GM19099 (cell line): ENCODE data around the gene SPATA31E1.

Experiments used
- POLR2A ChIP-seq: IDR thresholded peaks from 3 replicates; pipeline ENCODE4 v1.6.1; 2011; ENCODE audit warnings: low read depth; ENCODE audit not compliant: insufficient read length; ENCODE audit errors: extremely low read depth

The SPATA31E1 gene

DNA sequence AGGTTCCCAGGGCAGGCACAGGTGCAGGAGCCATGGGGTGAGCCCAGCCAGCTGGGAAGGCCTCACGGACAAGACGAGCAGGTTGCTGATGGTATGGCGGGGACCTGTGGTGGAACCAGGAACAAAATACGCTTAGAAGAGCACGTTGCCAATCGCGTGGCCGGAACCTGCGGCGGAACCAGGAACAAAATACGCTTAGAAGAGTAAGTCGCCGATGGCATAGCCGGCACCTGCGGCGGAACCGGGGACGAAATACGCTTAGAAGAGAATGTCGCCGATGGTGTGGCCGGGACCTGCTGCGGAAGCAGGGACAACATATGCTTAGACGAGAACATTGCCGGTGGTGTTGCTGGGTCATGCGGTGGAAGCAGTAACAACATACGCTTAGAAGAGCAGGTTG is 23.5 kb upstream of the SPATA31E1 start:
- TF ChIP-seq POLR2A = no peak

DNA sequence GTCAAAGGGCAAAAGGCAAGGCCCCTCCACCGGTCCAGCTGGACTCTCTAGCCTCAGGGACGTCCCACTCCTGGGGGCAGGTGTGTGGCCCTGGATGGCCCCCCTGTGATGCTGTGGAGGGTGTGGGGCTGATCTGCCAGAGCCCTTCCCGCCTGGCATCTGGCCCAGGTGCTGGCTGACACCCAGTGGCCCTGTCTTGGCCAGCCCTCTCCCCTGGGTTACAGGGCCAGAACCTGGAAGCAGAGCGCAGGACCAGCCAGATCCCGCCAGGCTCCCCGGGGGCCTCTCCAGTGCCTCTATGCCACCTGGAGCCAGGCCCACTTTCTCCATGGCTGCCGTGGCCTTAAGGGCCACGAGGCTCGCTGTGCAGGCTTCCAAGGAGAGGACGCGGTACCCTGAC is 22.9 kb upstream of the SPATA31E1 start:
- TF ChIP-seq POLR2A = no peak

DNA sequence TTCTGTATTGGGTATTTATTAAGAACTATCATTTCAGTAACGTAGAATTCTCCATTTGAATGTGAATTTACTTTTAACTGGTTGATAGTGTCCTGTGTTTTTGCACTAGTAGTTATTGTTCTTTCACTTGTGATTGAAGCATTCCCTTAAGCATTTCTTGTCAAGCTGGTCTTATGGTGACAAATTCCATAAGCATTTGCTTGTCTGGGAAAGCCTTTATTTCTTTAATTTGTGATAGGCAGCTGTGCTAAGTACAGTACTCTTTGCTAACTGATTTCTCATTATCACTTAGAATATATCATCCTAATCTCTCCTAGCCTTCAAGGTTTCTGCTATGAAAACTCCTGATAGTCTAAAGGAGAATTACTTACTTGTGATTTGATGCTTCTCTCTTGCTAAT is 21.3 kb upstream of the SPATA31E1 start:
- no peak for TF ChIP-seq POLR2A

DNA sequence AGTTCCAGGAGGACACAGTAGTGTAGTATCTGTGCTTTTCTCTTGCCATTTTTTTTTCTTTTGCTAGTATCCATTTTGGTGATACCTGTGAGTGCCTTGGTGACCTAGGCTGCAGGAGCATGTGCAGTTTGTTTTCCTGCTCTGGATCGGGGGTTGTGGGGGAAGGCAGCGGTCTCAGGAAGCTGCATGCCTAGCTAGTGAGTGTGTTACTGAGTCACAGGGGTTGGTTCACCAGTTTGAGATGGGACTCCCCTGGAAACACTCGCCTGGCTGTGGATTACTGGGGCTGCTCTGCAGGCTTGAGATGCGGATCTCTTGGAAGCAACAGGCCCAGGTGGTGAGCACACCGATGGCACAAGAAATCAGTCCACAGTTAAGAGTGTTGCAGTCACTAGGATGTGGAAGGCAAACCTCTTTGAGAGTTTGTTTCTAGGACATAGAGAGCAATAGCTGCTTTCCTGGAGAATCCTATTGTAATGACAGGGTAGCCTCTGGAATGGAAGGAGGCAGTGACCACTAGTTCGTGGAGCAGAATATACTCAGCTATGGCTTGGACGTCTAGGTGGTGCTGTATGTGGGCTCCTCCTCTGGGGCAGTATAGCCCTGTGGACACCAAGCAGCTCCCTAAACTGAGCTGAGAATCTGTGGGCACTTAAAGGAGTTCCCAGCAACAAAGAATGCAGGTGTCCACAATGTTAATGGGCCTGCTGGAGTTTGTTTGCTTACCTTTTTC is 20.0 kb upstream of the SPATA31E1 start:
- no peak for TF ChIP-seq POLR2A

DNA sequence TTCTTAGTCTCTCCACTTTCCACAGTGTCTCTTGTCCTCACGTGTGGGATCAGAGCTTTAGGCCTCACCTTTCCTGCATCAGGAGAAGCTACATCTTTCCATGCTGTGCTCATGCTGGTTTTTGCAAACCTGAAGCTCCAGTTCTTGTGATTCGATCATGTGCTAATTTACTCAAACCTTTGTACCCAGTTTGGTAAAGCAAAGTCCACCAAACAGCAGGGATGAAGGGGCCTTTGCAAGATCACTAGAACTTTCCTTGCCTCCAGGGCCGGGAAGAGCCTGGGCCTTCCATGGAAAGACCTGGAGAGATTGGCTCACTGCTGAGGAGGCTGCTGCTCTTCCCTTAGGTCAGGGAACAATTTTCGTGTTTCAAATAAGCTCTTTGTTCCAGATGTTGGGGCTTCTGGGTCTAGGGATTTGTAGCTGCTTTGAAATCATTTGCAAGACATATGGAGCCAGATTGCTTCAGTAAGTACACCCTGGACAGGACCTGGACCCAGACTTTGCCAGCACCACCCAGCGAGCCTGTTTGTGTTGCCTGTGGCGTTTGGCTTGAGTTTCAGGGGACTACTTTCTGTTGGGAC is 18.7 kb upstream of the SPATA31E1 start:
- TF ChIP-seq POLR2A = no peak

DNA sequence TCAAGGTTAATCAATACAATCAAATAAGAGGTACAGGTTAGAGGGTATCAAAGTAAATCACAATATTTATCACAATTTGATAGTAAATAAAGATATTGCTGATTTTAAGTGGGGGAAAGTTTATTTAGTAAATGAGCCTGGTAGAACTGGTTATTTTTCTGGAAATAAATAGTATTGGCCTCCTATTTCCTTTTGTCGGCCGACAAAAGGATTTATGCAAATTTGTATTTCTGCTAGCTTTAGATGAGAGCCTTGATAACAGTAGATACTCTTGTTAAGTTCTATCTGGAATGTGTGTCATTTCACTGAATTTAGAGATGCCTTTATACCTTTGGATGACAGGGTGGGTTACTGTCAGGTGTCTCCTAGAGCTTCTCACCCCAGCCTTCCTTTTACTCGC is 17.8 kb upstream of the SPATA31E1 start:
- no peak for TF ChIP-seq POLR2A

DNA sequence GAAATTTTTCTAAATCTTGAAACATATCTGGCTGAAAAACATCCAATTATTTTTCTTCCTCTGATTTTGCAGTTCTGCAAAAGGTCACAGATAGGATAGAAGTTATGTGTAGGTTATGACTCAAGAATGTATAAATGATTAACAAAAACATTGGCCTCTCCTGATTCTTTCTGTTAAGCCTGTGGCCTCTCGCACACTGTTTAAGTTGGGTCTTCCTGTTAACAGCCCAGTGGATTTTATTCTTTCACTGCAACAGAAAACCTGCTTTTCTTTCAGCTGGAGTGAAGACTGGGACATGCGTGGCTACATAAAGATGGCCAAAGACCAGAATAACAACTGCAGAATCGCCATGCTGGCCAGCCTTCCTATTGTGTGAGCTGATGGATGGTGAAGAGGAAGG is 17.1 kb upstream of the SPATA31E1 start:
- no peak for TF ChIP-seq POLR2A

DNA sequence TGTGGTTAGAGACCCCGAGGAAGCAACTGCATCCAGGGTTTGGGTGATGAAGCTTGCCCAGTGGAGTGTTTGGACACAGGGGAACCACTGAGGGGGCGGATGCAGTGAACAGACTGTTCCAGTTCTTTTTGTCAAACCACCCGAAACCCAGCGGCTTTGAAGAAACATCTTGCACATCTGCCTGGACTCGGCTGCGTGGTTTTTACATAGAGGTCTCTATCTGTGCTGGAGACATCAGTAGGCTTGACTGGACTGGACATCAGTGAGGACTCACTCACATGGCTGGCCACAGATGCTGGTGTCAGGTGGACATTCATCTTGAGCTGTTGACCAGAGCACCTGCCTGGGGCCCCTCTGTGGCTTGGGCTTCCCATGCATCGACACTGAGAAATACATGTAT is 15.3 kb upstream of the SPATA31E1 start:
- TF ChIP-seq POLR2A = no peak

DNA sequence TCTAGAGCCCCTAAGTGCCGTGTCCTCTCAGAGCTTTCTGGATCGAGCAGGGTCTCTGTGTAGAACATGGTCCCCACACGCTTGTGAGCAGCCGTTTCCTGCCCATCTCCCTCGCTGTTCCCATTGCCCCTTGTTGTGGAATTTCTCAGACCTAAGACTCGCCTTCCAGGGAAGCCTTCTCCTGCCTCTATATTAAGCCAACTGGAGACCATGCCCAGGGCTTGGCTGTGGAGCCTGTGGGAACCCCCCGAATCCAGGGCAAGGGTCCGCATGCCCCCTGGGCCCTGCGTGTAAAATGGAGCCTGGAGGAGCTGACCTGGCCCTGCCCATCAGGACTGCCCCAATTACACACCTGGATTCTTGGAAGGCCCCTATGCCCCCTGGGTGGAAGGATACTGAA is 14.5 kb upstream of the SPATA31E1 start:
- TF ChIP-seq POLR2A = no peak

DNA sequence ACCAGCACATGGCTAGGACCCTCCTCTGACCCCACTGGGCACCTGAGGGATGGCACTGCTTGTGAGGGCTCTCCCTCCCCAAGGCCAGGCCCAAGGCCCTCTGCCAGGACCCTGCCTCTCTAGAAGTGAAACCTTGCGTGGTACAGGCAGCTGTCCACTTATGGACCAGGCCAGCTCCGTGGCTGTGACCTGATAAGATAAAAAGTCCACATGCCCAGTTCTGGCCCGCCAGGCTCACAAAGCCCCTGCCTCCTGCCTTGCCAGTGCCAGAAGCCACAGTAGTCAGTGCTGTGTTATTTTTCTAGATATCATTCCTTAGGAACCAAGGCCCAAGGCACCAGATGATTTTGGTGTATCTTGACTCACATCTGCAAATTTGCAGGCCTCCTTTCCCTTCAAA is 14.0 kb upstream of the SPATA31E1 start:
- TF ChIP-seq POLR2A = no peak

DNA sequence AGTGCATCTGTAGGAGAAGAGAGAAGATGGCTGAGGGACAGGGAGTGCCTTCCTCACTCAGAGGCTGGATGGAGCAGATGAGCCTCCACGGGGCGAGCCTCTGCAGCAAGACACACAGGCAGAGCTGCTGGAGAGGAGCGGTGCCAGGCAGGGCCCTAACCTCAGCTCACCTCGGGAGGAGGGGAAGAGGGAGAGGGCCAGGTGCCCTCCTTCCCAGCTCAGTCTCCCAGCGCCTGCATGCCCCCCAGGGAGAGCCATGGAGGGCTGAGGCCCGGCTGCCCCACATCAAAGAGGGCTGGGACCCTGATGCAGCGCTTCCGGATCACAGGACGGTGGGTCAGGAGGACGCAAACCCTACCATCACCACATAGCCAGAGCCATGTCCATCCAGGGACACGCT is 13.6 kb upstream of the SPATA31E1 start:
- no peak for TF ChIP-seq POLR2A

DNA sequence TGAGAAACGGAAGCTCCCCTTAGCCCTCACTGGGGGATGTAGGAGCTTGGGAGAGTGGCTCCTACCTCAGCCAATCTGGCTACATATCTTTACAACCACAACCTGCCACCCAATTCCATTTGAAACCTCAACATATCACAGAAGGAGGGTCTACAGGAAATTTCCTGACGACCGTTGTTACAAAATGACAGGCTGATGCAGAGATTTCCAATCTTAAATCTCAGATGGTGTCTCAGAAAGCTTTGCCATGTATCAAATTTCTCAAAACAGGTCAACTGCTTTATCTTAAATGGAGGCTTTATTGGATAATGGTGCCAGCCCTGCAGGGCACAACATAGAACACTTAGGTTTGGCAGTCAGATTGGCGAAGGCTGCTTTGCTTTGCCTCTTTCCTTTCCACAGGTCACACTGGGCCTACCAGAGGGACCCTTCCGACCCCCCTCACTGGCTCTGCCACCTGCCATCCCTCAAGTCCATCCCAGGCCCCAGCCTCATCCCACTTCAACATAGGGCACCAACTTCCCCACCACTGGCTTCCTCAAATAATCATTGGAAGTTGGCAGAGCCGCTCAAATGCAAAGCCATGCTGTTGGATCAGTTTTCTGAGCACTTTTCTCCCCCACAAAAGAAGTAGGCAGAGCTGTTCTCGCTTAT is 11.1 kb upstream of the SPATA31E1 start:
- TF ChIP-seq POLR2A = no peak

DNA sequence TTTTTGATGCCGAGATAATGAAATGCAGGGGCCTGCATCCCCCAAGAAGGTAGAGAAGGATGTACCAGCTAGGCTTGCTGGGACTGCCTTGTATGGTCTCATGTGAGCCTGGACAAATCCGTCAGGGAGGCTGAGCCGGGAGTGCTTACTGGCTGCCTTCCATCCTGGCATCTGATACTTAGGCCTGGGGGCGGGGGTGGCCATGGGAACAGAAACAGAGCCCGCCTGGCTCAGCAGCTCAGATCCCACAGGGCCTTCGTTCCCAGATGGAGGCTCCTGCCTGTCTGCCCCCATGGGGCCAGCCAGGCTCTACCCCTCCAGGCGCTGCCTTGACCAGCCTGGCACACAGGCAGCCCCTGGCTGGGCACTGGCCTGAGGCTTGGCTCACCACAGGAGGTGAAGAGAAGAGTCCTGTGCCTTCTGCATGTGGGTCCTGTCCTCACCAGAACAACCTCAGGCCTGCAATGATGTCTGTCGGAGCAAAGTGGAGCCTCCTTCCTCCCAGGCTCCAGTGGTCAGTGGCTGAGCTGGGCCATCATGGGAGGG is 10.5 kb upstream of the SPATA31E1 start:
- TF ChIP-seq POLR2A = no peak

DNA sequence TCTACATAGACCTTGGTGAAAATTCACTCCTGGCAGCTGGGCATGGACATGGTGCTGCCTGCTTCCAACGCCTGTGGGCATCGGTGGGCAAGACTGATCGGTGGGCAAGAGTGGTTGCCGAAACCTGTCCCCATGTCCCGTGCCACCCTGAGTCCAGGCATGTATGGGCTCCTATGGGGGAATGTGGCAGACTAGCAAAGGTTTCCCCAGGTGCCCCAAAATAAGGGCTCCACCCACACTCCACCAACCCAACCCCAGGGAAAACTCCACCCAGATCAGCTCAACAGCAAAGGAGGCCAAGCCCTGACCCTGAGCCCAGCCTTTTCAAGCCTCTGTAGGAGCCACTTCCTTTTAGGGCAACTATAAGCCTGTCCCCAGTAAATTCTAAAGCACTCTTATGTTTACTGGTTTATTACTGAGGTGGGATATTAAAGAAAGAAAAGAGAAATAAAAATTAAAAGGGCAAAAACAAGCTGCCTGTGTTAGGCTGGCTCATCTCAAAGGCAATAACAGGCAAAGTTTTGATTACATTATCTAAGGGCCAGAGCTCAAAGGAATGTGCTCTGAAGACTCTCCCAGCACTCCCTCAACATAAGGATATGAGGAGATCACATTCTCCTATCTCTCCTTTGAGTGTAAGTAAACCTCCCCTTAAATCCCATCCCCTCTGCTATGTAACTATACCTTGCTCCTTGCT is 8.9 kb upstream of the SPATA31E1 start:
- no peak for TF ChIP-seq POLR2A

DNA sequence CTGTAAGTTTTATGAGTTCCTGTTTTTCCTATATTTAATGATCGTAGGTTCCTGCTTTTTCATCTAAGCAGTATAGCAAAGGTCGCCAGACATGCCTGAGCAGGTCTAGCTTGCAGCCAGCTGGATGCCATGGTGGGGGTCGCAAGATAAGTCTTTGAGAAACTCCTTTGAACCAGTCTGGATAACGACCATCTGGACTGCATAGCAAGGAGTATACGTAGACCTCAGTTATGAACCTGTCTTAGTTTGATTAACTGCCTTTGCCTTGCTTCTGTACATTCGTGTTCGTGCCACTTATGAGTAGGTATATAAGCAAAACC is 8.4 kb upstream of the SPATA31E1 start:
- no peak for TF ChIP-seq POLR2A

DNA sequence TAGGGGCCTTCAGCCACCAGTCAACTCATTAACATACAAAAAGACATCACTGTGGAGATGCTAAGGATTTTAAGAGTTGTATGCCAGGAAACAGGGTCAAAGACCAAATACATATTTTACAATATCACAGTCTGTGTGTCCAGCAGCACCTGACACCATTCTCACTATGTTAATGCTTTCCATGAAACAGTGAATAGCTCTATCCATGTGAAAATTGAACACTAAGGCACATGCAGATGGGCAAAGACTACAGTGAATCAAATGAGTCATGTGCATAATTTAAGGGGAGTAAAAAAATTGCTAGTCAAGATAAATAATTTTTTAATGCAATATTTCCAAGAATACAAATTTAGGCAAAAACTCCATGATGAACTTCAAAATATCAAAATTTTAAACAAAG is 7.6 kb upstream of the SPATA31E1 start:
- TF ChIP-seq POLR2A = no peak
